ENCODE results near the gene MAGOH. TPM values are rescaled to one million over a fixed set of nuclear protein-coding genes. Genes with fewer than 3 reads are reported as not detected.

MAGOH gene
- total RNA-seq, 1 donor from 2014 or later: 55.0 TPM

GRCh38 chr1:53276902-53277281, 38.6 kb upstream of the MAGOH start:
- Mint-ChIP-seq H3K27me3 (no peaks in the 10 kb centered on the region), H3K9me3 (no peaks in the 10 kb centered on the region), H3K27ac (no peak overlapping the region), H3K4me1 (ENCODE audit: unreplicated experiment) (peaks cover 14% of the 10 kb centered on the region), H3K4me3 (no peak overlapping the region), H3K36me3 (no peaks in the 10 kb centered on the region)
- no peak for DNase-seq (ENCODE audit: extremely low spot score, unreplicated experiment)
- no peak for TF ChIP-seq CTCF (conservative IDR thresholded peaks at IDR 0.05)

- Mint-ChIP-seq H3K27me3 (no peaks in the 10 kb centered on the region), H3K27ac (no peak overlapping the region), H3K4me3 (no peak overlapping the region), H3K4me1 (ENCODE audit: unreplicated experiment) (peaks cover 14% of the 10 kb centered on the region), H3K9me3 (no peaks in the 10 kb centered on the region), H3K36me3 (no peaks in the 10 kb centered on the region)
- no peak for TF ChIP-seq CTCF (conservative IDR thresholded peaks at IDR 0.05)
- no peak for DNase-seq (ENCODE audit: extremely low spot score, unreplicated experiment)
Observed at GRCh38 chr1:53276153-53276901, 38.0 kb upstream of the MAGOH start.

GRCh38 chr1:53275566-53275965, 37.2 kb upstream of the MAGOH start:
- H3K36me3 Mint-ChIP-seq: no peaks in the 10 kb centered on the region
- H3K4me1 Mint-ChIP-seq (ENCODE audit: unreplicated experiment): peaks cover 14% of the 10 kb centered on the region
- no peaks in the 10 kb centered on the region for H3K9me3 Mint-ChIP-seq

GRCh38 chr1:53274541-53275185, 36.3 kb upstream of the MAGOH start:
- no peak overlapping the region for H3K4me3 Mint-ChIP-seq
- H3K27ac Mint-ChIP-seq: no peak overlapping the region
- H3K4me1 Mint-ChIP-seq (ENCODE audit: unreplicated experiment): peaks cover 14% of the 10 kb centered on the region
- no peak for DNase-seq (ENCODE audit: extremely low spot score, unreplicated experiment)
- H3K36me3 Mint-ChIP-seq: no peaks in the 10 kb centered on the region
- TF ChIP-seq CTCF (conservative IDR thresholded peaks at IDR 0.05): no peak
- no peaks in the 10 kb centered on the region for H3K27me3 Mint-ChIP-seq
- no peaks in the 10 kb centered on the region for H3K9me3 Mint-ChIP-seq

More at GRCh38 chr1:53275566-53275965, 37.2 kb upstream of the MAGOH start:
- Mint-ChIP-seq H3K4me3 (no peak overlapping the region), H3K27me3 (no peaks in the 10 kb centered on the region), H3K27ac (no peak overlapping the region)
- DNase-seq (ENCODE audit: extremely low spot score, unreplicated experiment): no peak
- no peak for TF ChIP-seq CTCF (conservative IDR thresholded peaks at IDR 0.05)

- no peak for TF ChIP-seq CTCF (conservative IDR thresholded peaks at IDR 0.05)
- H3K9me3 Mint-ChIP-seq: no peaks in the 10 kb centered on the region
- H3K4me1 Mint-ChIP-seq (ENCODE audit: unreplicated experiment): peaks cover 14% of the 10 kb centered on the region
- H3K27me3 Mint-ChIP-seq: no peaks in the 10 kb centered on the region
- H3K27ac Mint-ChIP-seq: no peak overlapping the region
- DNase-seq (ENCODE audit: extremely low spot score, unreplicated experiment): no peak
- no peaks in the 10 kb centered on the region for H3K36me3 Mint-ChIP-seq
- H3K4me3 Mint-ChIP-seq: no peak overlapping the region
Observed at GRCh38 chr1:53274026-53274425, 35.7 kb upstream of the MAGOH start.
